DMS53 treated with DMSO at 0.1 percent for 48 hours (cell line): ENCODE results near the gene ABCA1.

ENCODE experiments used
- DNase-seq: peaks from one replicate; lab custom pipeline; 2025; ENCODE audit not compliant: unreplicated experiment; lab: John Stamatoyannopoulos, UW

ABCA1 gene

GRCh38 chr9:104805441-104805840 lies 122.5 kb downstream of the ABCA1 start:
- no peak for DNase-seq

DNA sequence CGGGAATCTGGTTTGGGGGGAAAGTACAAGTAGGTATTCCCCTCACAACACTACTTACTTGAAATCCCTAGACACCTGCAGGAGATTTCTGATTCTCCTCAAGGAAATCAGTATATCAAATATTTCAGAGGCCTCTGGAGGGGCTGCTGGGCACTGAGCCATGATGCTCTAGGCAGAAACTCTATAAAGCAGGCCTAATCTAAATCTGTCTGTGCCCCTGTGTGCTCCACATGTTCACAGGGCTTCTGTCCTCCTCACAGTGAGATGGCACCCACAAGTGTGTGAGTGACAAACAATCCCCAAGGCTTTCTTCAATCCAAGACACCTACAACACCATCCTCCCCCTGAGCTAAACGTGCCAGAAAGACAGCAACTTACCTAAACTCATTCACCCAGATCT lies 125.0 kb downstream of the ABCA1 start:
- DNase-seq: no peak

- DNase-seq: no peak
Observed at GRCh38 chr9:104802110-104802509, 125.8 kb downstream of the ABCA1 start.

GRCh38 chr9:104800068-104800785 lies 127.7 kb downstream of the ABCA1 start:
- no peak for DNase-seq

- DNase-seq: no peak
Observed at GRCh38 chr9:104798209-104798995, 129.6 kb downstream of the ABCA1 start.

- peak; percentile 16 for DNase-seq
Observed at GRCh38 chr9:104795857-104796256, 132.1 kb downstream of the ABCA1 start.

DNA sequence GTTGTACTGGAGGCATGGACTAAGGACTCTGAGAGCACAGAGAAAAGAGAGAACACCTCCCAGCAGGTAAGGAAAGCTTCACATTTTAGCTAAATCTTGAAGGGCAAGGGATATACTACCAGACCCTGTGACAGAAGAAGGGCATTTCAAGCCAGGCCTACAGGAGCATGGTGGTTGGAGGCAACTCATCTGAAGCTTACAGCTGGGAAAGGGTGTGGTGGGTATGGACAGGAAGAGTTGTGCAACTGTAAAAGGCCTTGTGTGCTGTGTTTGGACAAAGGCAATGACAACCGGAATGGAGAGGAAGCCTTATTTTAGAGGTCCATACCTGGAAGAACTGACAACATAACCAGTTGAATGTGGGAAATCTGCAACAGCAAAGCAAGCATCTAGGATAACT lies 132.9 kb downstream of the ABCA1 start:
- no peak for DNase-seq

GRCh38 chr9:104794070-104794469 lies 133.9 kb downstream of the ABCA1 start:
- no peak for DNase-seq

- DNase-seq: no peak
Observed at GRCh38 chr9:104788251-104788650, 139.7 kb downstream of the ABCA1 start.

DNA sequence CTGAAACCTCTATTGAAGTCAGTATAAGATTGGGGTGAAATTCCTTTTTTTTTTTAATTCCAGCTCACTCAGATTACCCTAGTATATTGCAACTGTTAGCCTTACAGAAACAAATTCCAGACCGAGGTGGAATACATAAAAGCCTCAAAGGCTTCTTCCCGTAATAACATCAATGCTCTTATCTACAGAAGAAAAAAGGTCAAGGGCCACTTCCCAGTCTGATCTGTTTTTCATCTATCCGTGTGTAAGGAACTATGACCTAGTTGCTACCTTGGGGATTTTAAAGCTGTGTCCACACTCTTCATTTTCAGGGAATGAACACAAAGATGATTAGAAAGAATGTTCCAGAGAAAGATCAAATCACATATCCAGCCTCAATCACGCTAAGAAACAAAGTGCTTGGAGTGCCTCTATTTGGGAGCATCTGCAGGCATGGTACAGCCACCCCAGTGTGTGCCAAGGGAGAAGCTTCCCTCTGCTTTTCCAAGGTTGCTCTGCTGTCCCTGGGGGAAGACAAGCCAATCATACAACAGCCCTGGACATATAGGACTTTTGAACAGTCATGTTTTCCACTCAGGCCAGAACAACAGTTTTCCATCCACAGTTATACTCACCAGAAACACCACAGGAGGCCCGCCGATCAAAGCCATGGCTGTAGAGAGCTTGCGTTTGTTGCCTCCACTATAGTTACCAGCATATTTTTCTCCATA lies 140.5 kb downstream of the ABCA1 start:
- DNase-seq: no peak

DNA sequence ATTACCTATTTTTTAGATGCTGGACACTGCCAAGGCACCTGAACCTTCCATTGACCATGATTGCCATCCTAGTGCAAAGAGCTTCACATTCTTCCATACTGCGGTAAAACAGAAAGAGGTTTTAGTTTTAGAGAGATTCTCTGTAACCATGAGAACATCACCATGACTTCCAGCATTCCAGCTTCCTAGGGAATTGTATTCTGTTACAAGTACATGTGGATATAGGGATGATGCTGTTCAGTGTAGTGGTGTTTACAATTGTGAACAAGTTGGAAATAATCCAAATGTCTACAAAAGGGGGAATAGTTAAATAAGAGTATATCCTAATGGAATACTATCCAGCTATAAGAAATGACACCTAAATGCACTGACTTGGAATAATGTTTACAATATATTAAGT lies 141.7 kb downstream of the ABCA1 start:
- no peak for DNase-seq

DNA sequence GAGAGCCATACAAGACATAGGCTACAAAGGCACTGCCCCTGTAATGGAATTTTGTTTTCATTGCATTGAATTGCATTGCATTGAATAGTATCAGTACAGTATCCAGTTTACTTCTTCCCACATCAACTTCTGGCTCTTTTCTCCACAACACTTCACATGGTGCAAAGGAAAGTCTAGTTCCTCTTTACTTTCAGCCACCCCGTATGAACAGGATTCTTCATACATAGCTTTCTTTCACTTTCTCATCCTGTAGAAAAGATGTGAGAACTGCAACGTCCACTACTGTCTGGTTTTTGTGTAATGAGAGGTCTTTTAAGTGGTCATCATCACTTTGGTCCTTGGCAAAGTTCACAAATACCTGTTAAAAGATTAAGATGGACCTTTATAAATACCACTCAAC lies 143.9 kb downstream of the ABCA1 start:
- DNase-seq: no peak

DNA sequence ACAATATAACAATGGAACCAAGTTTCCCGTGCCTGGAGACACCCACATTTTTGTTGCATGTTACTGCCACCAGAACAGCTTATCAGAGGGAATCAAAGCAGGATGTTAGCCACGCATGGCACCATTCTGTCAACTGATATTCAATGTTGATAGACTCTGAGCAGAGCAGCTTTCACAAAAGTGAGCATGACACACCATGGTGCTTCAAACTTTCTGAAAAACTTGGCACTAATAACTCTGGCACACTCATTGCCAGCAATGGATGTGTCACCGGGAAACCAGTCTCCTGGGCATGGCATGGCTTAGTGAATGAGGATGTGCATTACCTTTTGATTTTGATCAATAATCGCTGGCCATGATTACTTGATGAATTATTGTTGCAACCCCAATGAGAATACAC lies 144.4 kb downstream of the ABCA1 start:
- DNase-seq: no peak

DNA sequence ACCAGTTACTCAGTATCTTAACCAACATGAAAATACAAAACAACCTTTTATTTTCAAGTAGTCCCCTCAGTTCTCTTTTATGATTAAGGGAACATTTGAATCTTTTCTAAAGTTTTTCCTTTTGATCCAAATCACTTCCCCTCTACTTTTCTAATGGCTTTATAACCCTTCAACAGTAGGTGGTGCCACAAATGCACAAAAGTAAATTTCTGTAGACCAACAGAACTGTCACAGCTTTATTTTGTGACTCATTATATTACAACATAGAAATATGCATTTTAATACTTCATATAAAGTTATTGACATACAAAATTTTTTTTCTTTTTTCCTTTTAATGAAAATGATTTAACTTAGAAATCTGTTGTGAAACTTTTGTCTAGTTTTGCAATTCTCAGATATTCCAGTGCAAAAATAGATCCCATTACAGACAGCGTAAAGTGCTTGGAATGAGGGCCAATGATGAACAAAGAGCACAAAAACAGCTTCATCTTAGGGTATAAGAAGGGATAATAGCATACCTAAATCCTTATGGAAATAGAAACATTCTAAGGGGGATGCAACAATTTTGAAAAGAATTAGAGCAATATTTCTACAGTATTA lies 147.1 kb downstream of the ABCA1 start:
- peak; percentile 11 for DNase-seq

GRCh38 chr9:104779946-104780535 lies 147.9 kb downstream of the ABCA1 start:
- no peak for DNase-seq

DNA sequence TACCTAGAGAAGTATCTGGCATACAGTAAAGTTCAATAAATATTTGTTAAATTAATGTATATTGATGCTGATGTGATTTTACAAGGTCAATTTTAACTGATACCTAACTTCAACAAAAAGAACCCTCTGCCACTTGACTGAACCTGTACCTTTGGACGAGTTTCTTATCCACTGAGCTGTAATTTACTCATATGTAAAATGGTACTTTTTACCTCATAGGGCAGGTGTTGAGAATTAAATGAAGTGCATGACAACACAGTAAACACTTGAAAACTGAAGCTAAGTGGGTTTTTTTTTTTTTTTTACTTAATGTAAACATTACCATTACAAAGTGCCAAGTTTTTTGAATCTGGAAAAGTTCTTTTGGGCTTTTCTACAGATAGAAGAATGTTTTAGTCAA lies 148.6 kb downstream of the ABCA1 start:
- DNase-seq: peak; percentile 52

DNA sequence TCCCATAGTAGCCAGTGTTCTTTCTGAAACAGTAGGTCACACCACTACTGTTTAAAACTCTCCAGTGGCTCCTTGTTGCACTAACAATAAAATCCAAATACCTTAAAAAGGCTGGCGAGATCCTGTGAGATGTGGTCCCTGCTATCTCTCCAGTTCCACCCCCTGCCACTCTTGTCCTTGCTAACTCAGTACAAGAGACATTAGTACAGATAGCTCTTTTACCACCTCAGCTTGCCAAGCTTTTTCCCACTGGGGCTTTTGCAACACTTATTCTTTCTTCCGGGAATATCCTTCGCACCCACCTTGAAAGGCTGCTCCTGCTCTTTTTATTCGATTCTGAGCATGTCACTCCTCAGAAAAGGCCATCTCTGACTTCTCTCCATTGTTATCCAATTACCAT lies 149.2 kb downstream of the ABCA1 start:
- DNase-seq: no peak

DNA sequence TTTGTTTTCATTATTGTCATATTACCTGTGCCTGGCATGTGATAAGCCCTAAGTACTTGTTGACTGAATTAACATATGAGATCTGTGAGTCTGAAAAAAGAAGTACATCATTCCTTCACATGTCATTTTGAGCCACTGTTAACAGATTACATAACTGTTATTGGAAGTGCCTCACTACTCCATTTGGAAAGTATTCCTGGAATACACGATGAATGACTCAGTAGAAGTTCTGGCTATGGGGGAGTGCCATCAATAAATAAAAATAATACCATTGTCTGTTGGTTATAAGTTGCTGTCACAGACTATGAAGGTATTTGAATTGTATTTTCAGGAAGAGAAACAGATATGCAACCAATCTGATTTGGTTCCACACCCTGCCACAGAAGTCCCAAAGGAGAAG lies 151.2 kb downstream of the ABCA1 start:
- no peak for DNase-seq

GRCh38 chr9:104775976-104776375 lies 152.0 kb downstream of the ABCA1 start:
- DNase-seq: no peak

DNA sequence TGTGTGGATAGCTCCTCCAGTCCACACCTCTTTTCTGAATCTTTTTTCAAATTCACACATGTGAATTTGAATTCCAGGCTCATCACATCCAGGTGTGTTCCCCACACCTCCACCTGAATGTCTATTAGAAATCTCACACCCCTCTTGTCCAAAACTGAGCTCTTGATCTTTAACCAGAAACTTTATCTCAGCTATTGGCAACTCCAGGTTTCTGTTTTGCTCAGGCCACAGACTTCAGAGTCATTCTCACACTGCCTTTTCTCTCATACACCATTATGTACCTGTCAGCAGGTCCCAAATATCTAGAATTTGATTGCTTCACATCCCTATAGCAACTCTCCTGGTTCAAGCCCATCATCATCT lies 152.4 kb downstream of the ABCA1 start:
- DNase-seq: no peak

GRCh38 chr9:104774831-104775573 lies 153.0 kb downstream of the ABCA1 start:
- no peak for DNase-seq
